Measurements from ENCODE around the gene STAG2.

The STAG2 gene

DNA sequence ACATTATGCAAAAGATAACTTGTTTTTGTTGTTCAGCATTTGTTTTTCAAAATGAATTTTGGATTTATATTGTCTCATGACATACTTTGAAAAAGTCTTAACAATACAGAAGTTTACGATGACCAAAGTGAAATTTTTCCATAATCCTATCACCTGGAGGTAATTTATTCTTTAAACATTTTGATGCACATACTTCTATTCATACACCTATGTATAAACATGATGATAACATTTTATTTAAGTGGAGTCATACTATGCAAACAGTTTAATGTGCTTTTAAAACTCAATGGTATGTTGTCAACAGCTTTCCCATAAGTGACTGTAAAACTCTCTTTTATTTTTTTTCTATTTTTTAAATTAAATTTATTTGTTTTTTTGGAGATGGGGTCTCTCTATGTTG is 65.0 kb downstream of the STAG2 start:
- Histone ChIP-seq H3K9me3 (ENCODE audit: control insufficient read depth, insufficient read depth, low read depth, low read length) (no peaks in the 10 kb centered on the region), H3K27ac (ENCODE audit: extremely low read depth, low read depth, low read length) (no peak overlapping the region), H3K36me3 (ENCODE audit: control insufficient read depth in 2 of 2, insufficient read depth in 1 of 2, low read length in 2 of 2) (peaks cover 13 to 21% of the 10 kb centered on the region in 2 experiments), H3K4me1 (ENCODE audit: control insufficient read depth, insufficient read depth, low read length) (no peaks in the 10 kb centered on the region), H3K4me3 (ENCODE audit: low read depth, low read length) (no peak overlapping the region)
- CTCF ChIA-PET, result no interaction called here
- POLR2A ChIA-PET, result no interaction called here
- TF ChIP-seq ZBTB44 (tag by site-specific recombination; IDR thresholded peaks at IDR 0.05) (no peak), KLF10 (tag by site-specific recombination; IDR thresholded peaks at IDR 0.05) (no peak), ZNF350 (tag by site-specific recombination; IDR thresholded peaks at IDR 0.05) (no peak), ZNF510 (tag by site-specific recombination; IDR thresholded peaks at IDR 0.05; ENCODE audit: insufficient replicate concordance) (no peak), KLF7 (tag by site-specific recombination; IDR thresholded peaks at IDR 0.05; ENCODE audit: borderline replicate concordance) (no peak), ZNF837 (tag by site-specific recombination; IDR thresholded peaks at IDR 0.05) (no peak), ZNF626 (tag by site-specific recombination; IDR thresholded peaks at IDR 0.05) (no peak), HOXC10 (CRISPR knock-in tag; IDR thresholded peaks at IDR 0.05) (no peak), ZNF785 (tag by site-specific recombination; IDR thresholded peaks at IDR 0.05) (no peak), EGR2 (tag by site-specific recombination; IDR thresholded peaks at IDR 0.05; ENCODE audit: low read depth) (no peak), ZFP69B (tag by site-specific recombination; IDR thresholded peaks at IDR 0.05) (no peak), ZNF843 (tag by site-specific recombination; IDR thresholded peaks at IDR 0.05) (no peak), ZNF76 (tag by site-specific recombination; IDR thresholded peaks at IDR 0.05; ENCODE audit: borderline replicate concordance, low read depth) (no peak), ZNF488 (tag by site-specific recombination; IDR thresholded peaks at IDR 0.05) (no peak), ZNF776 (tag by site-specific recombination; IDR thresholded peaks at IDR 0.05; ENCODE audit: borderline replicate concordance) (no peak)
- TF ChIP-seq, protein P1, sequence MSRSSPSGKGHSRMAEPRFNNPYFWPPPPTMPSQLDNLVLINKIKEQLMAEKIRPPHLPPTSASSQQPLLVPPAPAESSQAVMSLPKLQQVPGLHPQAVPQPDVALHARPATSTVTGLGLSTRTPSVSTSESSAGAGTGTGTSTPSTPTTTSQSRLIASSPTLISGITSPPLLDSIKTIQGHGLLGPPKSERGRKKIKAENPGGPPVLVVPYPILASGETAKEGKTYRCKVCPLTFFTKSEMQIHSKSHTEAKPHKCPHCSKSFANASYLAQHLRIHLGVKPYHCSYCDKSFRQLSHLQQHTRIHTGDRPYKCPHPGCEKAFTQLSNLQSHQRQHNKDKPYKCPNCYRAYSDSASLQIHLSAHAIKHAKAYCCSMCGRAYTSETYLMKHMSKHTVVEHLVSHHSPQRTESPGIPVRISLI (tag by site-specific recombination; IDR thresholded peaks at IDR 0.05), result no peak

DNA sequence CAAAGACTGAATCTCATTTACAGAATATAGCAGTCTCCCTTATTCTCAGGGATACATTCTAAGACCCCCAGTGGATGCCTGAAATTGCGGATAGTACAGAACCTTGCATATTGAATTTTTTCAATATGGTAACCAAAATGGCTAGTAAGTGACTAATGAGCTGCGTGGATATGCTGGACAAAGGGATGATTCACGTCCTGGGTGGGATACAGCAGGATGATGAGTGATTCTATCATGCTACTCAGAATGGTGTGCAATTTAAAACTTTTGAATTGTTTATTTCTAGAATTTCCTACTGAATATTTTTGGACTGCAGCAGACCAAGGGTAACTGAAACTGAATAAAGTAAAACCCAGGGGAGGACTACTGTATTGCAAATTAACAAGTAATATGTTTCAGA is 66.7 kb downstream of the STAG2 start:
- H3K36me3 ChIP-seq (ENCODE audit: control insufficient read depth in 2 of 2, insufficient read depth in 1 of 2, low read length in 2 of 2), result peaks cover 20 to 24% of the 10 kb centered on the region in 2 experiments
- no peaks in the 10 kb centered on the region for H3K4me1 ChIP-seq (ENCODE audit: control insufficient read depth, insufficient read depth, low read length)
- no peak overlapping the region for H3K4me3 ChIP-seq (ENCODE audit: low read depth, low read length)
- ChIA-PET CTCF (no interaction called here), POLR2A (no interaction called here)
- H3K27ac ChIP-seq (ENCODE audit: extremely low read depth, low read depth, low read length), result no peak overlapping the region
- no peaks in the 10 kb centered on the region for H3K9me3 ChIP-seq (ENCODE audit: control insufficient read depth, insufficient read depth, low read depth, low read length)
- no peak for TF ChIP-seq ZNF449 (tag by site-specific recombination; IDR thresholded peaks at IDR 0.05)
- no peak for TF ChIP-seq ZNF792 (tag by site-specific recombination; IDR thresholded peaks at IDR 0.05)
- no peak for TF ChIP-seq ZNF138 (tag by site-specific recombination; IDR thresholded peaks at IDR 0.05; ENCODE audit: borderline replicate concordance)
- no peak for TF ChIP-seq ZFP41 (tag by site-specific recombination; IDR thresholded peaks at IDR 0.05; ENCODE audit: borderline replicate concordance)
- TF ChIP-seq SETDB1 (IDR thresholded peaks at IDR 0.05; ENCODE audit: insufficient read length, low read length), result no peak
- no peak for TF ChIP-seq SALL2 (tag by site-specific recombination; IDR thresholded peaks at IDR 0.05; ENCODE audit: borderline replicate concordance)
- TF ChIP-seq ZNF521 (tag by site-specific recombination; IDR thresholded peaks at IDR 0.05), result no peak
- TF ChIP-seq KLF7 (tag by site-specific recombination; IDR thresholded peaks at IDR 0.05; ENCODE audit: borderline replicate concordance), result no peak
- no peak for TF ChIP-seq BCL11A (tag by site-specific recombination; IDR thresholded peaks at IDR 0.05; ENCODE audit: low read depth)
- TF ChIP-seq ZNF324 (tag by site-specific recombination; IDR thresholded peaks at IDR 0.05), result no peak
- no peak for TF ChIP-seq ZSCAN23 (tag by site-specific recombination; IDR thresholded peaks at IDR 0.05)
- no peak for TF ChIP-seq ELK4 (IDR thresholded peaks at IDR 0.05; ENCODE audit: borderline replicate concordance, low read depth, low read length)
- no peak for TF ChIP-seq ZNF266 (tag by site-specific recombination; IDR thresholded peaks at IDR 0.05; ENCODE audit: low read depth)
- TF ChIP-seq ZBTB8A (tag by site-specific recombination; IDR thresholded peaks at IDR 0.05), result no peak
- TF ChIP-seq ZBTB20 (tag by site-specific recombination; IDR thresholded peaks at IDR 0.05), result no peak

Measured in HEK293 (cell line).